Stimulated activated naive CD8-positive, alpha-beta T cell treated with anti-CD3 and anti-CD28 coated beads, Interleukin-15, Interleukin-2, amounts not matched to agents 100 ng/mL and 50 ng/mL, for 24 hours (primary cell): ENCODE data around the gene MED13.

ENCODE experiments used
- H3K27ac Mint-ChIP-seq: one replicate; pipeline ENCODE4 v1.8.0; 2021; ENCODE audit warnings: mild to moderate bottlenecking, mixed read lengths
- H3K27me3 Mint-ChIP-seq: one replicate; pipeline ENCODE4 v1.8.0; 2021; ENCODE audit warnings: mixed read lengths
- H3K36me3 Mint-ChIP-seq: one replicate; pipeline ENCODE4 v1.8.0; 2021; ENCODE audit warnings: low read depth, mixed read lengths
- H3K4me1 Mint-ChIP-seq: one replicate; pipeline ENCODE4 v1.8.0; 2021; ENCODE audit warnings: low read depth, mixed read lengths
- H3K4me3 Mint-ChIP-seq: one replicate; pipeline ENCODE4 v1.8.0; 2021; ENCODE audit warnings: mild to moderate bottlenecking, mixed read lengths
- H3K9me3 Mint-ChIP-seq: one replicate; pipeline ENCODE4 v1.8.0; 2021; ENCODE audit warnings: mixed read lengths

The MED13 gene

DNA sequence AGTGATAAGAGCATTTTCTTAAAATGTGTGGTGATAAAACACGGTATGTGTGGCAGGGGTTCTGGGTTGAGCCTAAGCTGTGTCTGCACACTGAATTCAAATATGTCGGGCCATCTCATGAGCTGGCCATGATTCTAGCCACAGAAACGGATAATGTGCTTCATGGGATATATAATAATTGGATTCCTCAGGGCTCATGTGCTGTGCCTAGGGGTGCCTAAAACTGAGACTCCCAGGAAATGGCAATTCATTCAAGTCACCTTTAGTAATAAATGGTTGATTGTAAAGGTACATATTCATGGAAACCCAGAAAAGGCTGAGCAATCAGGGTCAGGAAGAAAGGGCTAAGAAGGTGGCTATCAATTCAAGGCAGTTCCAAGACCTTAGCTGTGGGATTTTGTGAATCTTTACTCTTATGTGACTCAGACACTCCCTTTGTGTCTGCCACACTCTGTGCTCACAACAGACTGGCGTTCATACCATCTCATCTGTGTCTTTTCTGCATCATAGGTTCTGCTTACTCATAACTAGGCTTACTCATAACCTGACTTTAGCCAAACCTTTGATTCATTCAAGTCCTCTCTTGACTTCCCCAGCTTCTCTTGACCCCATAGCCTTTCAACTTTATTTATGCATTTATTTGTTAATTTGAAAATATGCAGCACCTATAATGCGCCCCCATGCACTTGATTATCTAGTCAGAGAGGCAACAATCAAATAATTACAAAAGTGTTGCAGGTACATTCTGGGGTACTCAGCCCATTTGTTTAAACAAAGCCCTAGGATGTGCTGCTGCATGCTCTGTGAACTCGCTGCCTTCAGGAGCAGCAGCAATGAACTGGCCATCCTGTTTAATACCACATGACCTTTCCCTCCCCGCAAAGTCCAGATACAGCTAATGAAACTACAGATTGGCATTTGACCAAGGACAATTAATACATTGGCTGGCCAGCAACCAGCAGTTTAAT, 28.4 kb upstream of the MED13 start:
- Mint-ChIP-seq H3K9me3 (no peaks in the 10 kb centered on the region), H3K4me3 (no peak overlapping the region), H3K27ac (peak overlapping the region; percentile 51), H3K4me1 (peaks cover 18% of the 10 kb centered on the region), H3K27me3 (no peaks in the 10 kb centered on the region), H3K36me3 (no peaks in the 10 kb centered on the region)

DNA sequence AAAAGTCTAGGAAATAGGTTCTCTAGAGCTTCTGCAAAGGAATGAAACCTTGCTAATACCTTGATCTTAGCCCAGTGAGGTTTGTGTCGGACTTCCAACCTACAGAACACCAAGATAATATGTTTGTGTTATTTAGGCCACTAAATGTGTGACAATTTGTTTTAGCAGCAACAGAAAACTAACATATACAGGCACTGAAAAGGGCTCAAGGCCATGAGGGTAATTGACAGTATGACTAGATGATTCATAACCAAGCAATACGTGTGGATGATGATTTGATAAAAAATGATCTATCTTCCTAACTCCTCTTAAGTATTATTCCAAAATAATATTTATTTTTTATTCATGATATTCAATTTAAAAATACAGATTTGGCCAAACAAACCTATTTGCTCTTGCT, 27.7 kb upstream of the MED13 start:
- Mint-ChIP-seq H3K4me1 (peaks cover 16% of the 10 kb centered on the region), H3K27ac (no peak overlapping the region), H3K9me3 (no peaks in the 10 kb centered on the region), H3K4me3 (no peak overlapping the region), H3K27me3 (no peaks in the 10 kb centered on the region), H3K36me3 (no peaks in the 10 kb centered on the region)

DNA sequence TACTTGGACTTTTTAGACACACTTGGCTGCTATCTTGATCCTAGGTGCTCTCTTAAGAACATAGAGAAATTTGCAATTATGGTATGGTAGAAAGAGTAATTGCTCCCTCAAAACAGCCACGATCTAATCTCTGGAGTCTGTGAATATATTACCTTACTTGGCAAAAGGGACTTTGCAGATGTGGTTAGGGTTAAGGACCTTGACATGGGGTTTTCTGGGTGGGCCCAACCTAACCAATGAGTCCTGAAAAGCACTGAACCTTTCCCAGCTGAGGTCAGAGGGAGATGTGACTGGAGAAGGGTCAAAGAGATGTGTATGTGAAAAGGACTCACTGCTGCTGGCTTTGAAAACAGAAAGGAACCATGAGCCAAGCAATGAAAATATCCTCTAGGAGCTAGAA, 26.7 kb upstream of the MED13 start:
- Mint-ChIP-seq H3K9me3 (no peaks in the 10 kb centered on the region), H3K4me1 (peaks cover 16% of the 10 kb centered on the region), H3K4me3 (no peak overlapping the region), H3K27me3 (no peaks in the 10 kb centered on the region), H3K36me3 (no peaks in the 10 kb centered on the region), H3K27ac (no peak overlapping the region)

DNA sequence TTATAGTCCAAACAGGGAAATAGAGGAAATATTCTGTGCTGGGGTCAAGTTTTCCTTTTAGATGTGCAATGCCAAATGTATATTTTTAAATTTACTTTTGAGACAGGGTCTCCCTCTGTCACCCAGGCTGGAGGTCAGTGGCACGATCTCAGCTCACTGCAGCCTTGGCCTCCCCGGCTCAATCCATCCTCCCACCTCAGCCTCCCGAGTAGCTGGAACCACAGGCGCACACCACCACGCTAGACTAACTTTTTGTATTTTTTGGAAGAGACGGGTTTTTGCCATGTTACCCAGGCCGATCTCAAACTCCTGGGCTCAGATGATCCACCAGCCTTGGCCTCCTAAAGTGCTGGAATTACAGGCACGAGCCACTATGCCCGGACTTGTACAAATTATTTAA, 25.8 kb upstream of the MED13 start:
- no peak overlapping the region for H3K4me3 Mint-ChIP-seq
- H3K4me1 Mint-ChIP-seq, result peaks cover 19% of the 10 kb centered on the region
- H3K27ac Mint-ChIP-seq, result no peak overlapping the region
- H3K9me3 Mint-ChIP-seq, result no peaks in the 10 kb centered on the region
- H3K36me3 Mint-ChIP-seq, result no peaks in the 10 kb centered on the region
- H3K27me3 Mint-ChIP-seq, result no peaks in the 10 kb centered on the region

GRCh38 chr17:62090021-62090824, 25.1 kb upstream of the MED13 start:
- no peak overlapping the region for H3K4me3 Mint-ChIP-seq
- H3K9me3 Mint-ChIP-seq, result no peaks in the 10 kb centered on the region
- no peak overlapping the region for H3K27ac Mint-ChIP-seq
- H3K4me1 Mint-ChIP-seq, result peaks cover 26% of the 10 kb centered on the region
- H3K27me3 Mint-ChIP-seq, result no peaks in the 10 kb centered on the region
- H3K36me3 Mint-ChIP-seq, result no peaks in the 10 kb centered on the region

DNA sequence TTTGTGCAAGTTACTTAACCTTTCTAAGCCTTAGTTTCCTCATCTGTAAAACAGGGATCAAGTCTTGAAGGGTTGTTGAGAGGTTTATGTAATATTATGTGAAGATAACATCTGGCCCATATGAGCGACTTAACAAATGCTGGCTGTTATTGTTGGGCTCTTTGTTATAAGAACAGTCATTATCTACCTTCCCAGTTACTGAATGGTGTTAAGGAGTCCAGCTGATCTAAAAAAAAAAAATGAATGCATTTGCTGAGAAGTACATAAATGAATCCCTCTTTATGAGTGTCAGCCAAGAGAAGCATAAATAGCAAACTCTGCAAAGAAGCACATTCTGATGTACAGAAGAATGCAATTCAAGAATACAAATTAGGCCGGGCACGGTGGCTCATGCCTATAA, 24.3 kb upstream of the MED13 start:
- H3K4me1 Mint-ChIP-seq, result peaks cover 29% of the 10 kb centered on the region
- no peak overlapping the region for H3K27ac Mint-ChIP-seq
- H3K27me3 Mint-ChIP-seq, result no peaks in the 10 kb centered on the region
- no peaks in the 10 kb centered on the region for H3K36me3 Mint-ChIP-seq
- H3K9me3 Mint-ChIP-seq, result no peaks in the 10 kb centered on the region
- no peak overlapping the region for H3K4me3 Mint-ChIP-seq

DNA sequence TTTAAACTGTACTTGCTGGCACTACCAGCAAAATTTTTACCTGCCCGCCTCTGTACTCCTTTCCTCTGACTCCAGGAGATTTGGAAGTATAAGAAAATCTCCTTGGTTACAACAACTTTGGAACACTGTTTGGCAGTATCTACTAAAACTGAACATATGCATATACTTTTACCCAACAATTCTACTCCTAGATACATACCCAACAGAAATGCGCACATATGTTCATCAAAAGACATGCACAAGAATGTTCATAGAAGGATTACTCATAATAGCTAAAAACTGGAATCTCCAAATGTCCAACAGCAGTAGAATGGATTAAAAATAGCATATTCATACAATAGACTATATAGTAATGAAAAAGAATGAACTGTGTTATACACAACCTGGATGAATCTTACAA, 21.7 kb upstream of the MED13 start:
- Mint-ChIP-seq H3K4me3 (no peak overlapping the region), H3K4me1 (peaks cover 14% of the 10 kb centered on the region), H3K27me3 (no peaks in the 10 kb centered on the region), H3K36me3 (no peaks in the 10 kb centered on the region), H3K9me3 (no peaks in the 10 kb centered on the region), H3K27ac (no peak overlapping the region)

DNA sequence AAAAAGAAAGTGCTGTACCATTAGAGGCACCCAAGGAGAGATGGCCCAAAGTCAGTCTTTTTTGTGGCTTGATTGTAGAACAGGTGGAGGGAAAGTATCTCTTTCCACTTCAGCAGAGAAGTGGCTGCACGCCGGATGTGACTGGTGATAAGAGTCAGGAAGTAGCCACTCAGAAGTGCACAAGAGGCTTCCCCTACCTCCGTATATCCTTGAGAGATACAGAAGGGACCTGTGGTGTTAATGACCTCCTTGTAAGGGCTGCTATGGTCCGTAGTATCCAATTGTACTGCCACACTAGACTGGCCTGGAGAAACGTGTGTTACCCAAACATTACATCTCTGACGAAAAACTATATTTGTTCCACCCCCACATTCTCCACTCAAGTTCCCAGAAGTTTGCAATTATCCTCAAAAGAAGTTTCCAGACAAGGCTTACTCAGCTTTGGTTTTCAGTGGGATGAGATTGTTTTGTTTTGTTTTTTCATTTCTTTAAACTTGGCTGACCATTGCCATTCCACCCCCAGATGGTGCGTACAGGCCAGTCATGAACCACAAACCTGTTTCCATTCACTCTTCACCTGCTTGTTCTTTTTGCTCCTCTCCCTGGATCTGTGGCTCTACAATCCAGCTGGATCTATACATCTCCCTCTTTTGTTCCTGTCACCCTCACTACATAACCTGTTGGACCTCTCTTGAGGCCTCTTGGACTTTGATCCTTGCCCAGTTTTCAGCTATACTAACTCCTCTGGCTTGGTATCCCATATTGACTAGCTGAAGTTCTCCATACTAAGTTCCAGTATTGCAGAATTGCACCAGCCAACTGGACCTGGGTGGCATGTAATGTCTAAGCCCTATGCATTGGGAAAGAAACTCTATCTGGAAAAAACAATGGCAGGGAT, 20.7 kb upstream of the MED13 start:
- H3K4me3 Mint-ChIP-seq, result no peak overlapping the region
- H3K27me3 Mint-ChIP-seq, result no peaks in the 10 kb centered on the region
- no peaks in the 10 kb centered on the region for H3K9me3 Mint-ChIP-seq
- H3K4me1 Mint-ChIP-seq, result peaks cover 14% of the 10 kb centered on the region
- H3K36me3 Mint-ChIP-seq, result no peaks in the 10 kb centered on the region
- H3K27ac Mint-ChIP-seq, result no peak overlapping the region

DNA sequence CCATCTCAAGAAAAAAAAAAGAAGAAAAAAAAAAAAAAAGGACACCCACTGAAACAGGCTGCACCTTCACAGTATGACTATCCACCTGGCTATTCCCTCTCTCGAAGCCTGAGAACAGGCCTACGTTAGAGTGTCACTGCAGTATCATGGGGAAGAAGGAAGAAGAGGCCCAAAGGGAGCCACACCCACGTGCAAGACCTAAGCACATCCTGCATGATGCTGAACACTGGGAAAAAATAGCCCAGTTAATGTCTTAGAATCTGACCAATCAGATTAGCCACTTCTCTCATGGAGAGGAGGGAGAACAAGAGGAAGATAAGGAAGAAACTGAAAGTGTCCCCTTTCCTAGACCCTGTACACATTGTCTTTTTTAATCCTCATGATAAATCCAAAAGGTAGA, 19.5 kb upstream of the MED13 start:
- peaks cover 14% of the 10 kb centered on the region for H3K4me1 Mint-ChIP-seq
- H3K4me3 Mint-ChIP-seq, result no peak overlapping the region
- H3K36me3 Mint-ChIP-seq, result no peaks in the 10 kb centered on the region
- H3K27ac Mint-ChIP-seq, result no peak overlapping the region
- H3K27me3 Mint-ChIP-seq, result peaks cover 9% of the 10 kb centered on the region
- H3K9me3 Mint-ChIP-seq, result no peaks in the 10 kb centered on the region

- Mint-ChIP-seq H3K9me3 (no peaks in the 10 kb centered on the region), H3K27me3 (peaks cover 11% of the 10 kb centered on the region), H3K27ac (no peak overlapping the region), H3K4me1 (peaks cover 14% of the 10 kb centered on the region), H3K36me3 (no peaks in the 10 kb centered on the region), H3K4me3 (no peak overlapping the region)
Observed at GRCh38 chr17:62083651-62084050, 18.6 kb upstream of the MED13 start.

GRCh38 chr17:62080647-62081046, 15.6 kb upstream of the MED13 start:
- H3K27ac Mint-ChIP-seq, result no peak overlapping the region
- no peaks in the 10 kb centered on the region for H3K9me3 Mint-ChIP-seq
- peaks cover 30% of the 10 kb centered on the region for H3K27me3 Mint-ChIP-seq
- peaks cover 8% of the 10 kb centered on the region for H3K4me1 Mint-ChIP-seq
- H3K4me3 Mint-ChIP-seq, result no peak overlapping the region
- no peaks in the 10 kb centered on the region for H3K36me3 Mint-ChIP-seq

GRCh38 chr17:62078009-62078408, 12.9 kb upstream of the MED13 start:
- no peaks in the 10 kb centered on the region for H3K9me3 Mint-ChIP-seq
- no peaks in the 10 kb centered on the region for H3K4me1 Mint-ChIP-seq

DNA sequence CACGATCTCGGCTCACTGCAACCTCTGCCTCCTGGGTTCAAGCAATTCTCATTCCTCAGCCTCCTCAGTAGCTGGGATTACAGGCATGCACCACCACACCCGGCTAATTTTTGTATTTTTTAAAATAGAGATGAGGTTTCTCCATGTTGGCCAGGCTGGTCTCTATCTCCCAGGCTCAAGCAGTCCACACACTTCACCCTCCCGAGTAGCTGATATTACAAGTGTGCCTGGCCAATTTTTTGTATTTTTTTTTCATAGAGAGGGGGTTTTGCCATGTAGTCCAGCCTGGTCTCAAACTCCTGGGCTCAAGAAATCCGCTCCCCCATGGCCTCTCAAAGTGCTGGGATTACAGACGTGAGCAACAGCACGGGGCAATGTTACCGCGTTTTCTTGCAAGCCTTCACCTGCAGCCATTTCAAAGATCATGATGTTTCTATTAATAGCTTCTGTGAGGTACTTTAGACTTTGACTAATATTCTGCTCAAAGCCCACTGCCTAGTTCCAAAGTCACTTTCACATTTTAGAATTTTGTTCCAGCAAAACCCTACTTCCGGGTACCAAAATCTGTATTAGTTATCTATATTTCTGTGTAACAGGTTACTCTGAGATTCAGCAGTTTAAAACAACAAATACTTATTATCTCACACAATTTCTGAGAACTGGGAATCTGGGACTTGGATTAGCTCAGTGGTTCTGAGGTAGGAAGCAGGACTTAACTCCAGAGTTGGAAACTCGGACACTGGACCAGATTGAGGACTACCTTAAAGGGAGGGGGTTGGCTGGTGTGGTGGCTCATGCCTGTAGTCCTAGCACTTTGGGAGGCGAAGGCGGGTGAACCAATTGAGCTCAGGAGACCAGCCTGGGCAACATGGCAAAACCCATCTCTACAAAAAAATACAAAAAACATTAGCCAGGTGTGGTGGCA, 12.0 kb upstream of the MED13 start:
- H3K27me3 Mint-ChIP-seq, result peaks cover 30% of the 10 kb centered on the region
- no peak overlapping the region for H3K4me3 Mint-ChIP-seq
- H3K4me1 Mint-ChIP-seq, result no peaks in the 10 kb centered on the region
- no peak overlapping the region for H3K27ac Mint-ChIP-seq
- H3K9me3 Mint-ChIP-seq, result no peaks in the 10 kb centered on the region
- H3K36me3 Mint-ChIP-seq, result no peaks in the 10 kb centered on the region

More at GRCh38 chr17:62078009-62078408, 12.9 kb upstream of the MED13 start:
- Mint-ChIP-seq H3K27me3 (peaks cover 30% of the 10 kb centered on the region), H3K36me3 (no peaks in the 10 kb centered on the region), H3K27ac (no peak overlapping the region), H3K4me3 (no peak overlapping the region)
